Measurements from ENCODE around the gene MYO3A.

DNA sequence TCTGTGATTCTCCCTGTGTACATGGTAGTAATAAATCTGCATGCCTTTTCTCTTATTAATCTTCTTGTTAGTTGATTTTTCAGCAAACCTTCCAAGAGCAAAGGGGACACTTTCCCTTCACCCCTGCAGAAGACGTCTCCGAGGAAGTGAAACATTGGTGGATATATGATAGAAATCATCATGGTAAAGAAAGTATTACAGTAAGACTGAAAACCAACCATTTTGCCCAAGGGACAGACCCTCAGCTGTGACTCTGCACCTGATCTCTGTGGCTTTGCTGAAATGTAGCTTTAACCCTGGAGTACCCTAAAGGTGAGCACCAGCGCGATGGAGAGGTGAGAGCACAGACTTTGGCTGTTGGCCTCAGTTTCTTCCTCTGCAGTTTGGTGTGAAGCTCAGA lies 32.8 kb upstream of the MYO3A start:
- no peak for TF ChIP-seq NFRKB (IDR thresholded peaks at IDR 0.05)
- TF ChIP-seq ELF4 (IDR thresholded peaks at IDR 0.05) = no peak
- TF ChIP-seq SP1 (IDR thresholded peaks at IDR 0.05) = no peak
- TF ChIP-seq SUZ12 (IDR thresholded peaks at IDR 0.05) = no peak
- TF ChIP-seq FOXM1 (IDR thresholded peaks at IDR 0.05; ENCODE audit: borderline replicate concordance) = no peak
- TF ChIP-seq BHLHE40 (IDR thresholded peaks at IDR 0.05; ENCODE audit: borderline replicate concordance) = no peak
- TF ChIP-seq HDGF (IDR thresholded peaks at IDR 0.05; ENCODE audit: borderline replicate concordance) = no peak
- no peak for TF ChIP-seq FOXA1 (IDR thresholded peaks at IDR 0.05)
- no peak for TF ChIP-seq L3MBTL2 (conservative IDR thresholded peaks at IDR 0.05)
- TF ChIP-seq FOXK2 (IDR thresholded peaks at IDR 0.05) = no peak
- no peak for TF ChIP-seq LEF1 (IDR thresholded peaks at IDR 0.05; ENCODE audit: borderline replicate concordance)
- no peak for TF ChIP-seq TARDBP (IDR thresholded peaks at IDR 0.05)
